ENCODE results near the gene SDK2. TPM values are rescaled to one million over a fixed set of nuclear protein-coding genes. Genes with fewer than 3 reads are reported as not detected.

Gene SDK2
- total and polyA plus RNA-seq, 2 of the 8 experiments (the other 6 are each of a cell fraction or from before 2014, with no cell fraction given), result 3.9 to 4.1 TPM

GRCh38 chr17:73609758-73610157 is 34.5 kb downstream of the SDK2 start (continued):
- TF ChIP-seq CHD7 (IDR thresholded peaks at IDR 0.05; ENCODE audit: insufficient replicate concordance, low read length) (no peak), SUZ12 (IDR thresholded peaks at IDR 0.05; ENCODE audit: low read length) (no peak), RNF2 (IDR thresholded peaks at IDR 0.05; ENCODE audit: borderline replicate concordance, low read depth, low read length, missing control alignments, poor library complexity, severe bottlenecking) (no peak), PHF8 (conservative IDR thresholded peaks at IDR 0.05; ENCODE audit: low read depth, low read length) (no peak), FOSL1 (IDR thresholded peaks at IDR 0.05; ENCODE audit: insufficient read depth, low read depth, low read length) (no peak), RAD21 (IDR thresholded peaks at IDR 0.05 in 1 of 2, conservative IDR thresholded peaks at IDR 0.05 in 1 of 2; ENCODE audit: low read depth in 2 of 2, low read length in 2 of 2) (no peak), SRF (IDR thresholded peaks at IDR 0.05; ENCODE audit: low read depth, low read length) (no peak), TBP (IDR thresholded peaks at IDR 0.05; ENCODE audit: low read depth, low read length) (no peak), BACH1 (IDR thresholded peaks at IDR 0.05; ENCODE audit: low read length) (no peak), JUN (IDR thresholded peaks at IDR 0.05; ENCODE audit: low read depth, low read length) (no peak), ZNF274 (IDR thresholded peaks at IDR 0.05; ENCODE audit: borderline replicate concordance, extremely low read depth, low read length) (no peak)
